Heart left ventricle (tissue), 16 donors: Measurements from ENCODE around the gene SYT9. TPM values are rescaled to one million over a fixed set of nuclear protein-coding genes. Genes with fewer than 3 reads are reported as not detected.

Source experiments
- ATAC-seq, 4 donors: fragments of 200-7000 bp; cut with Tn5 transposase; one replicate each; pipeline ENCODE4 v1.9.1; 2020 to 2022; ENCODE audit warnings: moderate library complexity in 4 of 4, mild to moderate bottlenecking in 3 of 4, moderate number of reproducible peaks in 1 of 4
- DNase-seq, 5 donors: peaks; one replicate each; pipeline ENCODE4 v3.0.0-alpha.2; 2020
- H3K27ac ChIP-seq, 12 donors: fragments of 200-600 bp; sonication (generic) in 4 of 12; one replicate each; pipeline versions ENCODE4 v1.5.0 to v1.8.0; 2016 to 2022; ENCODE audit warnings: mild to moderate bottlenecking in 2 of 12
- H3K27me3 ChIP-seq, 9 donors: fragments of 200-600 bp; sonication (generic) in 2 of 9; one replicate each; pipeline versions ENCODE4 v1.5.1 to v1.8.0; 2016 to 2022; ENCODE audit warnings: mild to moderate bottlenecking in 3 of 9
- H3K36me3 ChIP-seq, 9 donors: fragments of 200-600 bp; sonication (generic) in 2 of 9; one replicate each; pipeline versions ENCODE4 v1.5.0 to v1.8.0; 2018 to 2022; ENCODE audit warnings: mild to moderate bottlenecking in 2 of 9
- H3K4me1 ChIP-seq, 12 donors: fragments of 200-600 bp; sonication (generic) in 4 of 12; one replicate each; pipeline versions ENCODE4 v1.5.0 to v1.8.0; 2016 to 2022; ENCODE audit warnings: mild to moderate bottlenecking in 3 of 12
- H3K4me3 ChIP-seq, 12 donors: fragments of 200-600 bp; sonication (generic) in 4 of 12; one replicate each; pipeline versions ENCODE4 v1.5.0 to v1.8.0; 2017 to 2022; ENCODE audit warnings: mild to moderate bottlenecking in 9 of 12, moderate library complexity in 4 of 12
- H3K9me3 ChIP-seq, 12 donors: fragments of 200-600 bp; sonication (generic) in 4 of 12; one replicate each; pipeline versions ENCODE4 v1.5.0 to v1.8.0; 2016 to 2022; ENCODE audit warnings: mild to moderate bottlenecking in 1 of 12
- POLR2A ChIP-seq, 2 donors: fragments of 450-650 bp; IDR thresholded peaks; one replicate each; pipeline ENCODE4 v1.6.1; 2017; ENCODE audit warnings: antibody characterized with exemption in 2 of 2, mild to moderate bottlenecking in 2 of 2, moderate library complexity in 2 of 2
- WGBS, 4 donors: extraction: QIAGEN DNeasy Blood & Tissue Kit in 2 of 4; methylation state at CpG; one replicate each; pipeline versions ENCODE4 v1.1.5 to v1.1.7; 2013 to 2018; 5-methylcytosine and 5-hydroxymethylcytosine counted together
- intact Hi-C, 10 donors: fragments of 100-400 bp; cut with DNase I; formaldehyde crosslinking; loops; one replicate each; pipeline versions ENCODE4 v1.11.1 to v1.14.2; 2022
- polyA plus RNA-seq, 2 donors: library from polyadenylated mRNA; stranded (reverse); fragments of 200-250 nt; gene quantifications; one replicate each; pipeline ENCODE4 v1.2.3, GENCODE V29; 2013
- total RNA-seq, 9 donors: library from RNA; depleted of rRNA in 2 of 9; stranded (reverse); fragments of >200 nt in 2 of 9; fragmentation: NEBNext Ultra II Directional in 3 of 9; extraction: Animal tissue kit (Norgen Biotek cat#: 25700) in 3 of 9; gene quantifications; one replicate each; pipeline versions ENCODE4 v1.1.0 to v1.2.4, GENCODE V29; 2016 to 2023
- TF ChIP-seq, protein P1 (sequence below), 12 donors: fragments of 200-600 bp; sonication (generic) in 4 of 12; IDR thresholded peaks; one replicate each; pipeline versions ENCODE4 v1.5.0 to v1.8.0; 2018 to 2022; ENCODE audit warnings: antibody characterized with exemption in 12 of 12, mild to moderate bottlenecking in 5 of 12
- donor health status: ischemic (EF 13 %, LVEDD 7.1; RV severe dilation, severe dysfunction).
- donor health status: healthy with polysubstance abuse.
- donor health status: DM: no; HTN: yes; CAD: no.
- donor health status: DM: no; HTN: no; CAD: no.
- donor health status: ischemic (EF 25% LVEDD 6.9; RV normal size, moderate dysfunction).
- donor health status: ischemic (EF 25% LVEDD 5.7; RV mildly dilated, moderate dysfunction).
- donor health status: healthy.
- donor health status: DM: yes; HTN: yes; CAD: no.
- donor health status: ischemic (EF 35%, LVEDD 5.7; RV mildly dilated, moderate dysfunction).
- donor health status: nonischemic (EF 11% LVEDD 7.7; RV severe dilation, severe dysfunction).
- donor health status: DM: yes; HTN: yes; CAD: no.
- donor health status: PGD.
- donor health status: ischemic (EF 29% LVEDD 5.4; RV normal size, mild dysfunction).
- donor health status: nonischemic (EF 23%, LVEDD 6.1; RV moderate dilation, normal function).

SYT9 gene
- total and polyA plus RNA-seq, 11 donors = 0.04 to 1.4 (median 0.27) TPM; not detected in 2

DNA sequence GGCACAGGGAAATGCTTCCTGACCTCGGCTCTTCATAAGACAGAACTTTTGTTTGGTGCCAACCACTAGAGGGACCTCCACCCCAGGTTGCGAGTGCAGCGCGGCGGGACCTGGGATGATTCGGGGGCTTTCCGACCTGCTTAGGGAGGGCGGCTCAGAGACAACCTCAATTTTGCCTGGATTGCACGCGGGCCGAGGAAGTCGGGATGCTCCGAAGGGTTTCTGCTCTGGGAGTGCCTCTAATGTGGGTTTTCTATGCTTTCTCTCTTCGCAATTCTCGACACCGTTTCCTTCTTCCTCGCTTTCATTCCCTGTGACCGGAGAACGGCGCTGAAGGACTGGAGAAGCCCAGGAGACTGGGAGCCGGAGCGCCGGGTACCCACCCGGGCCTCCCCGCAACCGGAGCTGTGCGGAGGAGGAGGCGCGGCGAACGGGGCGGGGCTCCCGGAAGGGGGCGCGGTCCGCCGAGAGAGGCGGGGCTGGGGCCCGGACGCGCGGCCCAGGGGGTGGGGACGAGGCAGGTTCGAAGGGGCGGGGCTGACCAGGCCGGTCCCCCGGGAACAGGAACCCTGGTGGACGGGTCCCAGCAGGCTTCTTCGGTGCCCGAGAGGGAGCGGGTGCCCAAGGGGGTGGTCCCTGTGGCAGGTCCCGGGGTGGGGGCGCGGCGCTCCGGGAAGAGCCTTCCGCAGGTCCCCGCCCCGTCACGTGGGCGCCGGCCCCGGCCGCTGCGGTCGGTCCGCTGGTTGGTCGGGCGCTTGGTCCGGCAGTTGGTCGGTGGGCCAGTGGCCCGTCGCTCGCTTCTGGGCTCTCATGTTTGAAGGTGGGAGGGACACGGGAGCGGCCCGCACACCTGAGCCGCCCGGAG is 261.8 kb downstream of the SYT9 start, which contains the start of gene PPFIBP2:
PPFIBP2 (plus strand) TSS at position 766 of the 865 bp plus-strand sequence. CDS start 35,477 bp downstream, outside the sequence.
- 0 to 1% (median 0%) methylated on average over 12 to 79 of the region's 79 CpGs for WGBS, 4 donors
- peak; percentile 67 to 94 (median 90) for ATAC-seq
- peak; percentile 85 to 91 (median 86) for DNase-seq
- Histone ChIP-seq H3K27me3 (no peaks in the 10 kb centered on the region), H3K4me1 (peaks cover 3 to 43% (median 28%) of the 10 kb centered on the region in 12 donors), H3K4me3 (peak within 1 kb of the TSS; percentile 69 to 96 (median 84)), H3K27ac (peak within 1 kb of the TSS; percentile 85 to 99 (median 96)), H3K9me3 (no peaks in the 10 kb centered on the region), H3K36me3 (peaks cover 0 to 12% (median 0%) of the 10 kb centered on the region in 9 donors)
- intact Hi-C loops = loop anchor here in 7 of 10 donors (2.0 to 10.0 kb wide), 9 partner anchors 44 to 474 kb away; partner anchors contain the start of gene EIF3F (in 1 of the 7)
- TF ChIP-seq, protein P1, sequence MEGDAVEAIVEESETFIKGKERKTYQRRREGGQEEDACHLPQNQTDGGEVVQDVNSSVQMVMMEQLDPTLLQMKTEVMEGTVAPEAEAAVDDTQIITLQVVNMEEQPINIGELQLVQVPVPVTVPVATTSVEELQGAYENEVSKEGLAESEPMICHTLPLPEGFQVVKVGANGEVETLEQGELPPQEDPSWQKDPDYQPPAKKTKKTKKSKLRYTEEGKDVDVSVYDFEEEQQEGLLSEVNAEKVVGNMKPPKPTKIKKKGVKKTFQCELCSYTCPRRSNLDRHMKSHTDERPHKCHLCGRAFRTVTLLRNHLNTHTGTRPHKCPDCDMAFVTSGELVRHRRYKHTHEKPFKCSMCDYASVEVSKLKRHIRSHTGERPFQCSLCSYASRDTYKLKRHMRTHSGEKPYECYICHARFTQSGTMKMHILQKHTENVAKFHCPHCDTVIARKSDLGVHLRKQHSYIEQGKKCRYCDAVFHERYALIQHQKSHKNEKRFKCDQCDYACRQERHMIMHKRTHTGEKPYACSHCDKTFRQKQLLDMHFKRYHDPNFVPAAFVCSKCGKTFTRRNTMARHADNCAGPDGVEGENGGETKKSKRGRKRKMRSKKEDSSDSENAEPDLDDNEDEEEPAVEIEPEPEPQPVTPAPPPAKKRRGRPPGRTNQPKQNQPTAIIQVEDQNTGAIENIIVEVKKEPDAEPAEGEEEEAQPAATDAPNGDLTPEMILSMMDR (IDR thresholded peaks at IDR 0.05) = peak; percentile 45 to 75 (median 64)
- TF ChIP-seq POLR2A (IDR thresholded peaks at IDR 0.05) = peak in 1 of 2 donors; percentile 56

DNA sequence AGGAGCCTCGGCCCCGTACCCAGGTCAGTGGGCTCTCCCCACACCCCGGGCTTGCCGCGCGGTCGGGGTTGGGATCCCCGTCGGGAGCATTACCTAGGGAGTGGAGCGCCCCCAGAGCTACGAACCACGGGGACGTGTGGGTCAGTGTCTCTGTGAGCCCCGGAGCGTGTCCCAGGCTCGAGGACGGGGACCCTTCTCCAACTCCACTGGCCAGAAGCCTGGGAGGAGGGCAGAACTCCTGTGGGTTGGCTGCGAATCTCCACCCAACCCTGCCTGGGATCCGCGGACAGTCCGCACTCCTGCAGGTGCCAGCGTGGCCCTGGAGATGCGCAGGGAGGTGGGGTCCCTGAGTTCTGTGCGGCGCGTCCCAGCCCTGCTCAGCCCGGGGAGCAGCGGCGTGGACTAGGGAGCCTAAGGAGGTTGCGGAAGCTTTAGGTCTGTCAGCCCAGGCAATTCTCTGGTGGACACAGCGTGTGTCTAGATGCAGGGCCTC is 262.4 kb downstream of the SYT9 start:
- Histone ChIP-seq H3K4me1 (peaks cover 3 to 43% (median 28%) of the 10 kb centered on the region in 12 donors), H3K36me3 (peaks cover 0 to 12% (median 0%) of the 10 kb centered on the region in 9 donors), H3K27ac (peak overlapping the region; percentile 85 to 99 (median 96)), H3K4me3 (peak overlapping the region; percentile 69 to 96 (median 84)), H3K27me3 (no peaks in the 10 kb centered on the region), H3K9me3 (no peaks in the 10 kb centered on the region)
- peak in 2 of 4 donors; percentile 10 for ATAC-seq
- intact Hi-C loops = loop anchor here in 6 of 10 donors (2.0 to 10.0 kb wide), 7 partner anchors 43 to 473 kb away; partner anchors contain the start of gene EIF3F (in 1 of the 6)
- TF ChIP-seq POLR2A (IDR thresholded peaks at IDR 0.05) = no peak
- TF ChIP-seq, protein P1 (IDR thresholded peaks at IDR 0.05) = peak in 1 of 12 donors; percentile 11
- DNase-seq = peak in 3 of 5 donors; percentile 24 to 40 (median 33)
- 0 to 15% (median 2%) methylated on average over 8 to 31 of the region's 31 CpGs for WGBS, 4 donors

DNA sequence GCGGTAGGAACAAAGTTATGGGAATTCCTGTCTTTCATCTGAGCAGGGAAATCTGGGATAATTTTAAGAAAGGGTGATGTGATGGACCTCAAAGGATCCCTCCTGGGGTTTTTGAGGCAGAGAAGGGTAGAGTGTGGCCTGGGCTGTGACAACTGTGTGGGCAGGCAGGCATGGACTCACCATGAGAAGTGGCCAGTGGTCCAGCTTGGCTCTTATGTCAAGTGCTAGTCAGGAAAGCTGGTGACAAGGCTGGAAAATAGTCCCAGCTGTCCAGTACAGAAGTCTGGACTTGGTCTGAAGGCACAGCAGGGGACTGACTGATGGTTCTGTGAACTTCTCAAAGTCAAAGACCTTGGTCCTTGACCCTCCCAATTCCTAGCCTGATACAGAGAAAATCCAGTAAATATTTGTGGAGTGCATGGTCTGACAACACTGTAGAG is 263.8 kb downstream of the SYT9 start:
- no peak for TF ChIP-seq POLR2A (IDR thresholded peaks at IDR 0.05)
- TF ChIP-seq, protein P1 (IDR thresholded peaks at IDR 0.05) = no peak
- Histone ChIP-seq H3K36me3 (peaks cover 0 to 4% (median 0%) of the 10 kb centered on the region in 9 donors), H3K4me1 (peaks cover 3 to 50% (median 28%) of the 10 kb centered on the region in 12 donors), H3K27me3 (no peaks in the 10 kb centered on the region), H3K27ac (no peak overlapping the region), H3K4me3 (no peak overlapping the region), H3K9me3 (no peaks in the 10 kb centered on the region)
- intact Hi-C loops = loop anchor here in 2 of 10 donors (2.0 to 10.0 kb wide), 2 partner anchors 53 to 59 kb away; no protein-coding TSS in a partner anchor
- DNase-seq = no peak
- WGBS, 4 donors = 92 to 98% (median 96%) methylated on average over 1 of the region's 1 CpG
- no peak for ATAC-seq
